SH-SY5Y (cell line): ENCODE results near the gene MAST4.

Experiments
- GATA2 ChIP-seq: IDR thresholded peaks from 2 replicates; pipeline ENCODE4 v1.6.1; 2011; ENCODE audit warnings: mild to moderate bottlenecking, low read depth, low read length
- GATA3 ChIP-seq: IDR thresholded peaks from 2 replicates; pipeline ENCODE4 v1.6.1; 2011; ENCODE audit warnings: low read depth, mild to moderate bottlenecking, low read length, moderate library complexity

MAST4 gene

DNA sequence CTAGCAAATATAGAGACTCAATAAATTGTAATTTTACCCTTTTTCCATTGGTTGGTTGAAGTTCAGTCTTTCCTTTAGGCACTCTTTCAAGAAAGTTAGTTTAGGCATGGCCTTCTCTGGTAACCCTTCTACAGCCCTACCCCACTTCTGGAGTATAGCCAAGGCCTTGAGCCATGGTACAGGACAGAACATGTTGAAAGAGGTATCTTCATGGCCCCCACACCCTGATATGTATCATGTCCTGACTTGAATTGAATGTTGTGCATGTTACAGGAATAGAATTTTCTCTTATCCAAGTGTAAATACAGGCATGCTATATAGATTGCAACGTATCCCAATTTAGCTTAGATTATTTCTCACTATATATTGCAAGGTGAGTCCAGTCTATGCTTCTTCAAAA is 424.8 kb downstream of the MAST4 start:
- TF ChIP-seq GATA2: no peak
- TF ChIP-seq GATA3: no peak

DNA sequence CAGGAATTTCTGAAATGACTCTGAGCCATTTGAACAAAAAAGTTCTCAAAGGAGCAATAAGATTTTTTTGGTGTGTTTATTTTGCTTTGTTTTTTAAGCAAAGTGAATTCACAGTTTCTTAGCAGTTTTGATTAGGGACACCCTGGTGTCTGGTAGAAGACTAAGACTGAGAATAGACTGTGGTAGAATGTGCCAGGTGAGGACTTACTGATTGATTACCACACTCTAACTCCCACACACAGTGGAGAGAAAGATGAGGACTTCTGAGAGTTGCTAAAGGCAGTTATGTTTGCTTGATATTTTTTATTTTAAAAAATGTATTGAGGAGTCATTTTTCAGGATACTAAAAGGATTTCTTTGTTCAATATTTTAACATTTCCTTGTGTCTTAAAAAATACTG is 425.3 kb downstream of the MAST4 start:
- TF ChIP-seq GATA3 (no peak), GATA2 (no peak)

DNA sequence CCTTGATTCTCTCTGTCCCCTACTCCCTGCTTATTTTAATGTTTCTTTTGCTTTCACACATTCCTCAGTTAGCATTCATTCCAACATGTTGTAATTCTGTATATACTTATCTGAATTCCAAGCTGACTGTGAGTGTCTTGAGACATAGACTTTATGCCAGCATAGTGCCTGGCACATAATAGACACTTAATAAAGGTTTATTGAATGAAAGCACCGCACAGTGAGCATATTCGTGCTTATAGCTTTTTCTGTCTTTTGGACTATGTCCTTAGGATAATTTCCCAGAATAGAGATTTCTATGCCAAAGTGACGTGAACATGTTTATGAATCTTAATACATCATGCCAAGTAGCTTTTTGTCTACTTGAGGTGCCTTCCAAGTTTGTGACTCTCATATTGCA is 425.8 kb downstream of the MAST4 start:
- TF ChIP-seq GATA2: no peak
- TF ChIP-seq GATA3: no peak

DNA sequence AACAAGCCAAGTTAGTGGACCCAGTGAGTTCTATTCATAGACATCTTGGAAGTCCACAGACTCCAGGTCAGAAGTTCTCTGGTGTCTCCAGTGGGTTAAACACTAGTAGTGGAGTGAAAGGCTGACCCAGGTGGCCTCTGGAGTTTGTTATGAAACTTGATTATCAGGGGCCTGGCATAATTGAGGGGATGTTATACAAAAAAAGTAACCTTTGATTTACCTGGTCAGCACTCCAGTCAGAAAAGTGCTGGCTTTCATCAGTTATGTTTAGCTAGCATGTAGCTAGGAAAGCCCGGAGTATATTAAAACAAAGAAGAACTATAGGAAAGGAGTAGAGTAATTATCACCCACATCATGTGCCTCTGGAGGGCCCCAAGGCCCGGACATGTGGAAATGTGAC is 429.3 kb downstream of the MAST4 start:
- TF ChIP-seq GATA2 (no peak), GATA3 (no peak)

DNA sequence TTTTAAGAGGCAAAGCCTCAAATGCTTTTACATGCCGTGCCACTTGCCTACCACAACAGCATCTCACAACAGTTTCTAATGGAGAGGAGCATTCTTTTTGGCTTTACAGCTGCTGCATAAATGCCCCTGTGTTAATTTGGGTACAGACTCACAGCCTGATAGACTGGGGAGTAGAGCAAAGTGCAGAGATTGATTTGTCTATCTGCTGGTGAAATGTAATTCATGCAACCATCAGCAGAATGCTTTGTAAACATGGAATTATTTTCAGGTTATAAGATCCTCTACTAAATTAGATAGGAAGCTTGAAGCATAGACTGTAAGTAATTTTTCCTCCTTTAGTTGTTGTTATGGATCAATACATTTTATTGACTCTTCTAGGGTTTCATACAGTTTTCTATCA is 430.1 kb downstream of the MAST4 start:
- TF ChIP-seq GATA2 (no peak), GATA3 (no peak)

DNA sequence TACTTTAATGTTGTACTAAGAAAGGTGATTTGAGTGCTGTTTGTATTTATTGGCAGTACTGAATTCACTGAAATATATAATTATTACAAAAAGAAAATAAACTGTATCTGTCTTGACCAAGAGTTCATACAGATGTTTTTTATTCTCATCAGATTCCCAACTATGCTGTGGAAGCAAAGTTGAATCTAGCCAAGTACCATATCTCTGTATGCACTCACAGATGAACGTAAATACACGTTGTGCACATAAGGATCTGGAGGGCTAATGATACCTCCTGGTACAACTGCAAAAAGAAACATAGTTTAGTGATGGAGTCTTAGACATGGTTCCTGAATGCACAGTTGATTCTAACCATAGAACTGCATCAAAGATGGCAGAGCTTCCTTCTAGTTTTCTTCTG is 431.0 kb downstream of the MAST4 start:
- TF ChIP-seq GATA3 (no peak), GATA2 (no peak)

DNA sequence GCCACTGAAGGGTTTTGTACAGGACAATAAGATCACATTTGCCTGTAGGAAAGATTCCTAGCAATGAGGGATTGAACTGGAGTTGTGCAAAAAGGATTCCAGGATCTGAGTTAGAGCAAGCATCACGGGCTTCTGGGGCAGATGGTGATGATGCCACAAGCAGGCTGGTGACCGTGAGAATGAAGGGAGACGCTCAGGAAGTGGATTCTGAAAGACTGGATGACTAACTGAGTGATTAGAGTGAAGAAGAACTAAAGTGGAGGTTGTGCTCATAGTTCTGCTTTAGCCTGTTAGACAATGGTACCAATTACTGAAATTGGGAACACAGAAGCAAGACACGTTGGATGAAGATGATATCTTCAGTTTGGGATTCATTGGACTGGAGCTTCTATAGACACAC is 432.2 kb downstream of the MAST4 start:
- TF ChIP-seq GATA2 (no peak), GATA3 (no peak)

DNA sequence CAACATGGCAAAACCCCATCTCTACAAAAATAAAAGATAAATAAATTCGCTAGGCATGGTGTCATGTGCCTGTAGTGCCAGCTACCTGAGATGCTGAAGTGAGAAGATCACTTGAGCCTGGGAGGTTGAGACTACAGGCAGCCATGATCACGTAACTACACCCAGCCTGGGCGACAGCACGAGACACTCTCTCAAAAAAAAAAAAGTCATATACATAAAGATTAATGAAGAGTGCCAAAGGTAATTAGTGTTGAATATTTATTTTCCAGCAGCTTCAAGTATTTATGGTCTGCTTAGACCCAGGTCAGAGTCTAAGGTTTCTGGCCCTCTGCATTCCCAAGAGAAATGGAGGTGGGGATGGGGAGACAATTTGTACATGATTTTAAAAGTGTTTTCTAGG is 432.7 kb downstream of the MAST4 start:
- TF ChIP-seq GATA2: no peak
- TF ChIP-seq GATA3: no peak

DNA sequence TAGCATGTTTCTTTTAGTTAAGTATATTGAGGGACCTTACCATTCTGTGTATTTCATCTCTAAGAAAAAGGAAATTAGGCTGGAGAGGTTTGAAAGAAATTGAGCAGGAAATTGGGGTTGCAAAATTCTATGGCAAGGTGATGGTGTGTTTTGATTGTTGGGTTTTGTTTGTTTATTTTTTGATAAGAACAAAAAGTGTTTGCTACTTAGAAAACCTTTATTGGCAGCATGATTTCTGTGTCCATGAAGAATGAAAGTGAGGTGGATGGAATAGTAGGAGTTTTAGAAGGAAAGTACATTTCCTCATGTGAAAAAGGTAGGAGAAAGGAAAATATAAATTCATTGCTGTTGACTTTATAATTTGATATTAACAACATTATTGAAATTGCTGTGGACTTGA is 433.3 kb downstream of the MAST4 start:
- TF ChIP-seq GATA2: no peak
- TF ChIP-seq GATA3: no peak

DNA sequence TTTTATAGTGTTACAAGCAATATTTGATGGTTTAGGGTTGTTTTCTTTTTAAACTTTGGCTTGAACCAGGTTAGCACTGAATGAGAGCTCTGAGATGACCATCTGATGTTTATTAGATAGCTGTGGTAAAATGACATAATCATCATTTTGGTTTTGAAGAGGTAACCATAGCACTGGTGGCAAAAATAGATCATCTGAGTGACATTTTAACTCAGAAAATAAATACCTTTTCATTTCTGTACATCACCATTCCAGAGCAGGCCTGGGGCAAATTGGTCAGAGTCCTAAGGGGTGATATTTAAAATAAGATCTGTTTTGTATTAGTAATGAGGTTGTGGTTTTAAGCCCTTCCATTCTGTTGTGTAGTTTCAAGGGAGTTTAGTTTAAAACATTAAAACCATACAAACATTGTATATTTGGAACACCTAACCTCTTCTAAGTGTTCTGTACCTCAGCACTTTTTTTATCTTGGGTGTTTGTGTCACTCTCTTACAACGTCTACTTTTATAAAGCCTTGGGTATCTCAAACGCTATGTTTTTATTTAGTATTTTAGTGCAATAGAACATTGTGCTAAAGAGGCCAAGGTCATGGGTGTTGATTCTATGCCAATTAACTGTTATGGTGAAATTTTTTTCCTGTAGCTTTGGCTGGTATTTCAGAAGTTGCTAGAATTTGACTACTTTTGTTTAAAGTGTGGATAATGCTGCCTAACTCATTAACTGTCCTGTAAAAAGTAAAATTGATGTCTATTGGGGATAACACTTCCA is 434.3 kb downstream of the MAST4 start:
- TF ChIP-seq GATA3: no peak
- no peak for TF ChIP-seq GATA2

DNA sequence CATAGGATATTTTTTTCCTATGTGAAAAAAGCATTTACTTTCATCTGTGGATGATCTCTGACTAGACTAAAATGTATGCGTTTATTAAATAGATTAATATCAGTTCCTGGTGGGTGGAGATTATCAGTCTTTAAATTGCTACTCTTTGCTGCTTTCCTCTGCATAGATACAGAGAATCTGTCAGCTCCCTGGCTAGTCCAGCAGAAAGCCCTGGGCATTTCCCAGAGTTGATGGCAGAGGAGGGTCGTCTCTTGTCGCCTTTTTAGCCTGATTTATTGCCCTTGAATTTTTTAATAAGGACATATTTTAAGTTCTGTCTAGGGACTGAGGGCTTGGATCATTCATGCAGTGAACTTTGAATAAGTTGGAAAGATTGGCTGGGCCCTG is 434.9 kb downstream of the MAST4 start:
- no peak for TF ChIP-seq GATA2

DNA sequence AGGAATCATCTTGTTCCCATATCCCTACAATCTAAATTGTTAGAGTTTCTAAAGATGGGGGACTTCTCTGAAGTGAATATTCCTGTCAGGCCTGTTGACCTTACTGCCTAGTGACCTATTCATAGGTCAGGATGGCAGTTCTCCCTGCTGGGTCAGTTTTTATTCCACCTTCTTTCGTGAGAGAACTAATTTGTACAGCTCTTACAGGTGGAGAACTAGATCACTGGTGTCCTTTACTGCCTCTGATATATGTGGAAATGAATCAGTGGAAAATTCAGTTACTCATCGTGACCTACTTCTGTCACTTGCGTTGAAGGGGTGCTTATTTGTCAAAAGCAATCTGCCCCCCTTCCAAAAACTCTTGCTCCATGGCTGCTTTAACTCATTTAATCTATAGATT is 435.5 kb downstream of the MAST4 start:
- no peak for TF ChIP-seq GATA3
- no peak for TF ChIP-seq GATA2

DNA sequence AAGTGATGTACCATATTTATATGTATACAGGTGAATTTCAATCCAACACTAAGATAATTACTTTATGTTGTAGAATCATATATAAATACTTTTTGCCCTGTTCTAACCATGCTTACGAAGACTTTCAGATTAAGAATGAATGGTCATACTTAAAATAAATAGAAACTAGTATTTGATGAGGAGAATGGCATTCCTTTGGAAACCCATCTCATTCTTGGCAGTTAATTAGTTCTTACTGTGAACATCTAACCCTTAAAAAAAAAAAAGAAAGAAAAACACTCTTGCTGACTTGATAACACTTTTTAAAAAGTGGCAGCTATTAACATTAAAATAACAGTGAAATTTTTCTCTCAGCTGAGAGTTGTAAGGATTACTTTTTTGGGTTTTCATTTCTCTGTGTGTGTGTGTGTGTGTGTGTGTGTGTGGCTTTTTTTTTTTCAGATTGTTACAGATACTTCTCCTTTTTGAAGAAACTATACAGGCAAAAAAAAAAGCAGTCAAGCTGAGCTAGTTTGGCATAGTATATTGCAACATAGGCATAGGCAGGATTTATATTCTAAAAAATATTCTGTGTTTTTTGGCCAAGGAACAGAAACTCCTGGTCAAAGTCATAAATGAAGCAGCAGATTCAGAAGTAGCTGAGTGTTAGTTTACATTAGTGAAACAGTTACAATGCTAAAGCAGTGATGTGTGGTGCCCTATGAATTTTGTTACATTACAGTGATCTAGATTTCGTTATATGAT is 436.9 kb downstream of the MAST4 start:
- TF ChIP-seq GATA3: no peak
- no peak for TF ChIP-seq GATA2

DNA sequence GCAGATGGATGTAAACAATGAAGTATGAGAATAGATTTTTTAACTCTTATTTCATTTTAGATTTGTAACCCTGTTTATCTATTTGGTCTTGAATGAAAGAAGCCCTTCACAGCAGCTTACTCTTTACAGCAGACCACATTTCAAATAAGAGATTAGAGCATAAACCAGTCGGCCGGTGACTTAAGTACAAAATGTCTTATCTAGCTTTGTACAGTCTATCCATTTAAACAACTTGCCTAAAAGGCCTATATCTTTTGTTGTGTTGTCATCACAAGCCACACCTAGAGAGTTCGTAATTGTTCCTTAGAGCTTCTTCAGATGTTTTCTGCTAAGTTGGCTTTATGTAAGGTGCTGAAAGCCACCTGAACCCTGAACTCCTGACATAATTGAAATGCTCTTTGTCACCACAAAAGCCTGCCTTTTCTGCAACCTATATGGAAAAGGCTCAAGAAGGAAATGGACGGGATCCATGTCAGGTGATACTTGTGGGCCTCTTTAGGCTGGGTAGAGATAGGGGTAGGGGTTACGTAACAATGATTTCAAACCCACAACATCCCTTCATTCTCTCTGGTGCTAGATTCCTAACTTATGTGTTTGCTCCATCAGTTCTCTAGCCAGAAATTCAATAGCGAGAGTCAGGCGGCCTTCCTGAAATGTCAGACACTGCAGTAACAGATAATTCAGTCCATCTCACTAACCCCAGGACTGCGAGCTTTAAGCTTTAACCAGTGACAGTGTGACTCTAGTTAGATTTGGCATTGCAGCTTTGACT is 437.9 kb downstream of the MAST4 start:
- TF ChIP-seq GATA2 (no peak), GATA3 (no peak)

DNA sequence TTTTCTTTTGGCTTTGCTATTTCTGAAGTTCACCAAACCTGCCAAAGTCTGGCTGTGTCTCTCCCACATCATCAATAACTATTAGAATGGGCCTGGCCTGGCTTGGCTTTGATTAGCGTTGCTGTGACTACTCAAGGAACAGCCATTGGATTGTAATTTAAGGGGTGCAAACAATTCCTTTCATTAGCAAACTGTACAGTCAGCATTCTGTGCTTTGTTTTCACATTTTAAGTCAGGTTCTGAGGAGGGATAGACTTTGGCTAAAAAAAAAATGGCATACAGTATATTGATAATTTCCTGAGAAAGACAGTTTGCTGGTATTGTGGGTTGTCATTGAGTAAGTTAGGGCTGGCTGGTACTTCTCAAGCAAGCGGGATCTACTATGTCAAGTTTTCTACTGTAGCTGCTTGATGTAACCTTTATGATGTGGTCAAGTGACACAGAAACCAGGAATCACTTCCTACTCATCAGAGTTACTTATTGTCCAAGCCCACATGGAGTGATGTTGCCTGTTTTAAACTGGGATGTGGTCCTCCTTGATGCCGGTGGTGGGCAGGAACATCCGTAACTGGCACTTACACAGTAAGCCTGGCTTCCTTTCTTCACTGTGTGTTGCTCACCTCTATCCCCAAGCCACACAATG is 439.0 kb downstream of the MAST4 start:
- no peak for TF ChIP-seq GATA2
- no peak for TF ChIP-seq GATA3

DNA sequence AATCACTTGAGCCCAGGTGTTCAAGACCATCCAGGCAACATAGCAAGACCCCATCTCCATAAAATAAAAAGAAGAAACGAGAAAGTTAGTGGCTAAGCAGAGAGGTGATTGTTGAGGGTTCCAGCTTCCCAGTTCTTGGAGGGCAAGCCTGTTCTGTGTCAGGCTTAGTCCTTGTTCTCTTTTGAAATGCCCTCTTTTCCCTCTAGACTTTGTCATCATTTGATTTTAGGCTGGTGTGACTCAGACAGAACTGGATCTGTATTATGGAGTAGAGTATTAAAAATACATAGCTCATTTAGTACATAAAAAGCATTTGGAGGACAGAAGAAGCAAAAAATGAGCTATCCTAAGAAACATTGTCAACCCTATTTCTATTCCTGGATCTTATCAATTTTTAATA is 441.0 kb downstream of the MAST4 start:
- TF ChIP-seq GATA2: no peak
- no peak for TF ChIP-seq GATA3
